SU-DHL-6 (cell line): ENCODE measurements around the gene FAM3A.

Experiments used
- H2AFZ ChIP-seq: fragments of 200-600 bp; sonication (generic); 2 replicates; pipeline ENCODE4 v1.6.1; 2014; ENCODE audit warnings: low read depth, mild to moderate bottlenecking, moderate library complexity, mixed read lengths, antibody characterized with exemption, low read length; ENCODE audit not compliant: severe bottlenecking
- H3F3A ChIP-seq: fragments of 200-600 bp; shearing (Covaris generic); 2 replicates; pipeline ENCODE4 v1.6.0; 2016; ENCODE audit warnings: antibody characterized with exemption, mild to moderate bottlenecking; ENCODE audit not compliant: insufficient read depth
- H3K27ac ChIP-seq: fragments of 200-600 bp; sonication (generic); 2 replicates; pipeline ENCODE4 v1.5.1; 2016; ENCODE audit warnings: low read depth, mild to moderate bottlenecking, low read length, moderate library complexity, mixed read lengths
- H3K27me3 ChIP-seq: fragments of 200-600 bp; sonication (generic), shearing (Covaris generic); 2 replicates; pipeline ENCODE4 v1.6.0; 2014; ENCODE audit warnings: mild to moderate bottlenecking, low read length
- H3K36me3 ChIP-seq: fragments of 200-600 bp; sonication (generic); 2 replicates; pipeline ENCODE4 v1.6.1; 2014; ENCODE audit warnings: mild to moderate bottlenecking, low read length, mixed read lengths
- H3K4me2 ChIP-seq: fragments of 300-600, 200-600 bp; shearing (Covaris generic), sonication (generic); 2 replicates; pipeline ENCODE4 v1.6.0; 2014; ENCODE audit warnings: low read length, low read depth, mild to moderate bottlenecking; ENCODE audit not compliant: poor library complexity, severe bottlenecking
- H3K4me3 ChIP-seq: fragments of 200-600 bp; sonication (generic); 2 replicates; pipeline ENCODE4 v1.5.1; 2014; ENCODE audit warnings: antibody characterized with exemption, low read length, mild to moderate bottlenecking, mixed read lengths; ENCODE audit not compliant: insufficient read depth, poor library complexity, severe bottlenecking
- H3K79me2 ChIP-seq: fragments of 200-600 bp; sonication (generic); 2 replicates; pipeline ENCODE4 v1.6.1; 2014; ENCODE audit warnings: mild to moderate bottlenecking, low read length, moderate library complexity; ENCODE audit not compliant: insufficient read depth
- H3K9ac ChIP-seq: fragments of 200-600 bp; sonication (generic); 2 replicates; pipeline ENCODE4 v1.7.0; 2014; ENCODE audit warnings: mild to moderate bottlenecking, low read length
- H3K9me2 ChIP-seq: fragments of 200-600 bp; sonication (generic); replicated peaks from 2 replicates; pipeline ENCODE4 v1.6.1; 2014; ENCODE audit warnings: low read length; ENCODE audit not compliant: insufficient read depth
- H3K9me3 ChIP-seq: fragments of 200-600 bp; sonication (generic); 2 replicates; pipeline ENCODE4 v1.6.1; 2014; ENCODE audit warnings: low read length, mixed read lengths; ENCODE audit not compliant: insufficient read depth
- H4K20me1 ChIP-seq: fragments of 200-600 bp; sonication (generic); 2 replicates; pipeline ENCODE4 v1.6.1; 2014; ENCODE audit warnings: low read depth, mild to moderate bottlenecking, antibody characterized with exemption, low read length, moderate library complexity, mixed read lengths
- CTCF ChIP-seq: fragments of 200-600 bp; sonication (generic); IDR thresholded peaks from one replicate; pipeline ENCODE4 v1.5.1; 2017; ENCODE audit warnings: antibody characterized with exemption, mild to moderate bottlenecking, low read length, moderate library complexity; ENCODE audit not compliant: insufficient read depth, poor library complexity, severe bottlenecking
- EZH2phosphoT487 ChIP-seq: fragments of 200-600 bp; sonication (generic), shearing (Covaris generic); conservative IDR thresholded peaks from 2 replicates; pipeline ENCODE4 v1.6.1; 2018; ENCODE audit warnings: mild to moderate bottlenecking, antibody characterized with exemption, low read length, moderate library complexity, mixed read lengths

The FAM3A gene

GRCh38 chrX:154519389-154519788 lies 3.4 kb upstream of the FAM3A start:
- Histone ChIP-seq H3K27me3 (no peaks in the 10 kb centered on the region), H3K4me2 (no peak overlapping the region), H3K79me2 (no peaks in the 10 kb centered on the region), H3K27ac (no peak overlapping the region), H3K9me2 (no peaks in the 10 kb centered on the region), H3K36me3 (no peaks in the 10 kb centered on the region), H3K9ac (no peak overlapping the region), H4K20me1 (no peaks in the 10 kb centered on the region), H3K4me3 (no peak overlapping the region), H3K9me3 (no peaks in the 10 kb centered on the region), H3F3A (no peaks in the 10 kb centered on the region), H2AFZ (no peak overlapping the region)
- no peak for TF ChIP-seq EZH2phosphoT487
- TF ChIP-seq CTCF = no peak

GRCh38 chrX:154517101-154517781 lies 1.2 kb upstream of the FAM3A start:
- H3K36me3 ChIP-seq = no peaks in the 10 kb centered on the region
- no peaks in the 10 kb centered on the region for H3F3A ChIP-seq
- no peak overlapping the region for H3K9ac ChIP-seq
- TF ChIP-seq CTCF = no peak
- no peak for TF ChIP-seq EZH2phosphoT487
- no peaks in the 10 kb centered on the region for H3K9me3 ChIP-seq
- no peaks in the 10 kb centered on the region for H4K20me1 ChIP-seq
- H3K27ac ChIP-seq = no peak overlapping the region
- H3K4me3 ChIP-seq = no peak overlapping the region
- no peaks in the 10 kb centered on the region for H3K9me2 ChIP-seq
- H3K79me2 ChIP-seq = no peaks in the 10 kb centered on the region
- H3K4me2 ChIP-seq = no peak overlapping the region
- no peak overlapping the region for H2AFZ ChIP-seq
- H3K27me3 ChIP-seq = no peaks in the 10 kb centered on the region

GRCh38 chrX:154516656-154517100 lies 646 bp upstream of the FAM3A start:
- no peaks in the 10 kb centered on the region for H3K36me3 ChIP-seq
- H3F3A ChIP-seq = no peaks in the 10 kb centered on the region
- peak overlapping the region; percentile 50 for H3K4me3 ChIP-seq
- H3K79me2 ChIP-seq = no peaks in the 10 kb centered on the region
- peak overlapping the region; percentile 8 for H2AFZ ChIP-seq
- no peaks in the 10 kb centered on the region for H3K27me3 ChIP-seq
- no peaks in the 10 kb centered on the region for H4K20me1 ChIP-seq
- TF ChIP-seq EZH2phosphoT487 = no peak
- no peak for TF ChIP-seq CTCF
- H3K9ac ChIP-seq = peak overlapping the region; percentile 38; the same call in 1 of the 2 replicates
- H3K27ac ChIP-seq = no peak overlapping the region
- H3K9me3 ChIP-seq = no peaks in the 10 kb centered on the region
- H3K9me2 ChIP-seq = no peaks in the 10 kb centered on the region
- peak overlapping the region; percentile 60 for H3K4me2 ChIP-seq
